ENCODE data around the gene MYO16.

DNA sequence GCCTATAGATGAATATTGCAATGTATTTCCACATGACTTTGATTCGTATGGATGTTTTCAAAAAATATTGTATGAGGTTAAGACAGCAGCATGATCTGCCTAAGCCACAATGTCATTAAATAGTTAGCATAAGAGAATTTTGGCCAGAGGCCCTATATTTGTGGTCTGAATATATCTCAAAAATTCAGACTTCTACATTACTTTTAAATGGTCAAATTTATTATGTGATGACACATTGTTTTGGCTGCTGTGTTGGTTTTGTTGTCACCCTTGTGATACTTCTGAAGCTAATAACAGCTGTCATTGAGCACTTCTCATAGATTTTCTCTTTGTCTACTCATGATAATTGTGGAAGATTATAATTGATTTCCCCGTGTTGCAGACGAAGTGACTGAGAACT is 288.2 kb downstream of the MYO16 start:
- TF ChIP-seq, protein P1, sequence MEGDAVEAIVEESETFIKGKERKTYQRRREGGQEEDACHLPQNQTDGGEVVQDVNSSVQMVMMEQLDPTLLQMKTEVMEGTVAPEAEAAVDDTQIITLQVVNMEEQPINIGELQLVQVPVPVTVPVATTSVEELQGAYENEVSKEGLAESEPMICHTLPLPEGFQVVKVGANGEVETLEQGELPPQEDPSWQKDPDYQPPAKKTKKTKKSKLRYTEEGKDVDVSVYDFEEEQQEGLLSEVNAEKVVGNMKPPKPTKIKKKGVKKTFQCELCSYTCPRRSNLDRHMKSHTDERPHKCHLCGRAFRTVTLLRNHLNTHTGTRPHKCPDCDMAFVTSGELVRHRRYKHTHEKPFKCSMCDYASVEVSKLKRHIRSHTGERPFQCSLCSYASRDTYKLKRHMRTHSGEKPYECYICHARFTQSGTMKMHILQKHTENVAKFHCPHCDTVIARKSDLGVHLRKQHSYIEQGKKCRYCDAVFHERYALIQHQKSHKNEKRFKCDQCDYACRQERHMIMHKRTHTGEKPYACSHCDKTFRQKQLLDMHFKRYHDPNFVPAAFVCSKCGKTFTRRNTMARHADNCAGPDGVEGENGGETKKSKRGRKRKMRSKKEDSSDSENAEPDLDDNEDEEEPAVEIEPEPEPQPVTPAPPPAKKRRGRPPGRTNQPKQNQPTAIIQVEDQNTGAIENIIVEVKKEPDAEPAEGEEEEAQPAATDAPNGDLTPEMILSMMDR (IDR thresholded peaks at IDR 0.05; ENCODE audit: low read depth, low read length, poor library complexity, severe bottlenecking): no peak
- TF ChIP-seq EZH2phosphoT487 (IDR thresholded peaks at IDR 0.05; ENCODE audit: borderline replicate concordance, low read length): no peak
